KOPT-K1 (cell line): Measurements from ENCODE around the gene ELFN2.

Source experiments
- H3K27ac ChIP-seq: fragments of 200-600 bp; sonication (generic); 2 replicates; pipeline ENCODE4 v1.5.1; 2016; ENCODE audit warnings: antibody characterized with exemption, mild to moderate bottlenecking, low read depth, low read length; ENCODE audit not compliant: poor library complexity, severe bottlenecking
- H3K36me3 ChIP-seq: fragments of 200-600 bp; sonication (generic); 2 replicates; pipeline ENCODE4 v1.5.1; 2017; ENCODE audit warnings: antibody characterized with exemption, mild to moderate bottlenecking, low read length, moderate library complexity; ENCODE audit not compliant: insufficient read depth
- H3K9me3 ChIP-seq: fragments of 200-600 bp; sonication (generic); 2 replicates; pipeline ENCODE4 v1.5.1; 2017; ENCODE audit warnings: antibody characterized with exemption, low read length, mild to moderate bottlenecking; ENCODE audit not compliant: insufficient read depth, poor library complexity, severe bottlenecking

The ELFN2 gene

GRCh38 chr22:37396488-37397084 is 30.7 kb downstream of the ELFN2 start:
- Histone ChIP-seq H3K27ac (no peak overlapping the region), H3K36me3 (no peaks in the 10 kb centered on the region), H3K9me3 (no peaks in the 10 kb centered on the region)

- Histone ChIP-seq H3K9me3 (no peaks in the 10 kb centered on the region), H3K36me3 (no peaks in the 10 kb centered on the region), H3K27ac (no peak overlapping the region)
Measured at GRCh38 chr22:37394341-37394740, 32.9 kb downstream of the ELFN2 start.

- no peaks in the 10 kb centered on the region for H3K36me3 ChIP-seq
- no peak overlapping the region for H3K27ac ChIP-seq
- H3K9me3 ChIP-seq: no peaks in the 10 kb centered on the region
Measured at GRCh38 chr22:37393746-37394145, 33.5 kb downstream of the ELFN2 start.

GRCh38 chr22:37392721-37393328 is 34.5 kb downstream of the ELFN2 start:
- H3K36me3 ChIP-seq: no peaks in the 10 kb centered on the region
- no peak overlapping the region for H3K27ac ChIP-seq
- no peaks in the 10 kb centered on the region for H3K9me3 ChIP-seq

GRCh38 chr22:37391702-37392101 is 35.6 kb downstream of the ELFN2 start:
- H3K27ac ChIP-seq: no peak overlapping the region
- no peaks in the 10 kb centered on the region for H3K9me3 ChIP-seq
- H3K36me3 ChIP-seq: no peaks in the 10 kb centered on the region

- Histone ChIP-seq H3K36me3 (no peaks in the 10 kb centered on the region), H3K9me3 (no peaks in the 10 kb centered on the region), H3K27ac (no peak overlapping the region)
Measured at GRCh38 chr22:37390075-37390474, 37.2 kb downstream of the ELFN2 start.

GRCh38 chr22:37388538-37388937 is 38.7 kb downstream of the ELFN2 start:
- no peak overlapping the region for H3K27ac ChIP-seq
- no peaks in the 10 kb centered on the region for H3K36me3 ChIP-seq
- H3K9me3 ChIP-seq: no peaks in the 10 kb centered on the region

- H3K27ac ChIP-seq: no peak overlapping the region
- H3K36me3 ChIP-seq: no peaks in the 10 kb centered on the region
- no peaks in the 10 kb centered on the region for H3K9me3 ChIP-seq
Measured at GRCh38 chr22:37387793-37388192, 39.5 kb downstream of the ELFN2 start.

- H3K27ac ChIP-seq: no peak overlapping the region
- no peaks in the 10 kb centered on the region for H3K9me3 ChIP-seq
- H3K36me3 ChIP-seq: no peaks in the 10 kb centered on the region
Measured at GRCh38 chr22:37386441-37386840, 40.8 kb downstream of the ELFN2 start.

GRCh38 chr22:37384691-37385090 is 42.6 kb downstream of the ELFN2 start:
- H3K9me3 ChIP-seq: no peaks in the 10 kb centered on the region
- no peak overlapping the region for H3K27ac ChIP-seq
- no peaks in the 10 kb centered on the region for H3K36me3 ChIP-seq

GRCh38 chr22:37383341-37383740 is 43.9 kb downstream of the ELFN2 start:
- H3K9me3 ChIP-seq: no peaks in the 10 kb centered on the region
- no peak overlapping the region for H3K27ac ChIP-seq
- H3K36me3 ChIP-seq: no peaks in the 10 kb centered on the region

GRCh38 chr22:37381489-37381888 is 45.8 kb downstream of the ELFN2 start:
- Histone ChIP-seq H3K36me3 (no peaks in the 10 kb centered on the region), H3K9me3 (no peaks in the 10 kb centered on the region), H3K27ac (no peak overlapping the region)

GRCh38 chr22:37379722-37380121 is 47.6 kb downstream of the ELFN2 start:
- Histone ChIP-seq H3K36me3 (no peaks in the 10 kb centered on the region), H3K9me3 (no peaks in the 10 kb centered on the region), H3K27ac (no peak overlapping the region)

- Histone ChIP-seq H3K9me3 (no peaks in the 10 kb centered on the region), H3K27ac (no peak overlapping the region), H3K36me3 (no peaks in the 10 kb centered on the region)
Measured at GRCh38 chr22:37379085-37379484, 48.2 kb downstream of the ELFN2 start.

- H3K27ac ChIP-seq: no peak overlapping the region
- H3K36me3 ChIP-seq: no peaks in the 10 kb centered on the region
- no peaks in the 10 kb centered on the region for H3K9me3 ChIP-seq
Measured at GRCh38 chr22:37378642-37379058, 48.6 kb downstream of the ELFN2 start.

- Histone ChIP-seq H3K36me3 (no peaks in the 10 kb centered on the region), H3K27ac (no peak overlapping the region), H3K9me3 (no peaks in the 10 kb centered on the region)
Measured at GRCh38 chr22:37377927-37378326, 49.4 kb downstream of the ELFN2 start.
